Measurements from ENCODE around the gene SERP1. TPM values are rescaled to one million over a fixed set of nuclear protein-coding genes. Genes with fewer than 3 reads are reported as not detected.

SERP1 gene
- total RNA-seq, 1 donor from 2014 or later, result 120 TPM

DNA sequence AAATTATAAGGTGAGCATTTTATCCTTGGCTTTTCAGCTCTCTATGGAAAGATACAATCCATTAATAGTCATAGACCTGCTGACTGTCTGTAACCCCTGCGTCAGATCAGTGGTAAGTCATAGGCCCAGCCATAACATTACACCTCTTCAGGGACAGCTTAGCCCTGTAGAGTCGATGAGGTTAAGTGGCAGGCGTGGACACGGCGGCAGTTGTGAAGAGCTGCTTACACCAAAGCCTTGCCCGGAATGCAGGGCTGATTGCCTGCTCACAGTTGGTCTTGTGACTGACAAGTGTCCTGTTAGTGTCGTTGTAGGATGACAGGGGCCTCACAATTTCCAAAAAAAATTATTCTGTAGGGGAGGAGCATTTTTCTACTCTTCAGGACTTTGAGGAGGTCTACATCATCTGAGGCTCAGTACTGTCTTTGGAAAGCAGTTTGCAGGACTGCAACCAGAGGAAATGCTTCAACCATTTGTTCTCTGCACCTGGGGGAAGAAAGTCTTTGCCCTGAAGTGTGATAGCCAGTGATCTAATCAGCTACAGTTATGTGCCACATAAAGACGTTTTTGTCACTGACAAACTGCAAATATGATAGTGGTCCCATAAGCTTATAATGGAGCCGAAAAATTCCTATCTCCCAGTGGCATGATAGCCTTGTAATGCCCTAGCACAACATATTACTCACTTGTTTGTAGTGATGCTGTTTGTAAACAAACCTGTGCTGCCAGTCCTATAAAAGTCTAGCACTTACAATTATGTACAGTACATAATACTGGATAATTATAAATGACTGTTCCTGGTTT, 41.9 kb upstream of the SERP1 start:
- Histone ChIP-seq H3K4me1 (no peaks in the 10 kb centered on the region), H3K36me3 (peaks cover 10% of the 10 kb centered on the region), H3K9me3 (ENCODE audit: low read depth) (no peaks in the 10 kb centered on the region), H4K20me1 (ENCODE audit: low read depth) (peaks cover 13% of the 10 kb centered on the region), H3F3A (ENCODE audit: low read depth) (no peaks in the 10 kb centered on the region), H3K9ac (no peak overlapping the region), H3K79me2 (ENCODE audit: low read depth) (peaks cover 21% of the 10 kb centered on the region), H3K4me3 (no peak overlapping the region), H3K27ac (no peak overlapping the region), H3K27me3 (no peaks in the 10 kb centered on the region), H2AFZ (replicated peaks) (no peak overlapping the region), H3K4me2 (no peak overlapping the region)
- Mint-ChIP-seq H3K27me3 (ENCODE audit: insufficient read depth, low read depth) (peaks cover 3% of the 10 kb centered on the region), H3K36me3 (peaks cover 18% of the 10 kb centered on the region), H3K4me1 (no peaks in the 10 kb centered on the region), H3K27ac (no peak overlapping the region), H3K9me3 (no peaks in the 10 kb centered on the region), H3K4me3 (no peak overlapping the region)
- no peak for TF ChIP-seq EZH2 (IDR thresholded peaks at IDR 0.05)
- no peak for TF ChIP-seq CTCF (IDR thresholded peaks at IDR 0.05)
- no peak for TF ChIP-seq EZH2phosphoT487 (IDR thresholded peaks at IDR 0.05)
- no peak for DNase-seq (ENCODE audit: low spot score)

DNA sequence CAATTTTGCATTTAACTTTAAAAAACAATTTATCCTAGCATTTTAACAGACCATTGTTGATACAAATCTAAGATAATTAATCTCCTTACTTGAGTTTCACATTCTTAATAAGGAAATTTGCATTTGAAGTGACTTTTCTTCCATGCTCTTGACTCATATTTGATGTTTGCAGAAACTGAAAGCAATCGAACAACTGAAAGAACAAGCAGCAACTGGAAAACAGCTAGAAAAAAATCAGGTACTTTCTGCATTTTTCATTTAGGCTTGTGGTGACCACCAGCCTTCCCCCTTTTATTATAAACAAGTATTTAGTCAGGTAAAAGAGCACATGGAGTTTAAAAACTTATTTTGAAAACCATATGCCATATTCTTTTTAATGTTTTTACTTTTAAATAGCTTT, 36.7 kb upstream of the SERP1 start:
- no peaks in the 10 kb centered on the region for H3K9me3 ChIP-seq (ENCODE audit: low read depth)
- no peaks in the 10 kb centered on the region for H3K27me3 Mint-ChIP-seq (ENCODE audit: insufficient read depth, low read depth)
- H3F3A ChIP-seq (ENCODE audit: low read depth), result no peaks in the 10 kb centered on the region
- peaks cover 16% of the 10 kb centered on the region for H3K36me3 Mint-ChIP-seq
- no peak overlapping the region for H3K27ac Mint-ChIP-seq
- H3K4me3 Mint-ChIP-seq, result no peak overlapping the region
- no peaks in the 10 kb centered on the region for H3K9me3 Mint-ChIP-seq
- no peak overlapping the region for H3K4me3 ChIP-seq
- H3K36me3 ChIP-seq, result peaks cover 21% of the 10 kb centered on the region
- no peaks in the 10 kb centered on the region for H3K79me2 ChIP-seq (ENCODE audit: low read depth)
- no peak overlapping the region for H3K9ac ChIP-seq
- TF ChIP-seq EZH2 (IDR thresholded peaks at IDR 0.05) (no peak), CTCF (IDR thresholded peaks at IDR 0.05) (no peak), EZH2phosphoT487 (IDR thresholded peaks at IDR 0.05) (no peak)
- H3K4me2 ChIP-seq, result no peak overlapping the region
- no peak overlapping the region for H2AFZ ChIP-seq (replicated peaks)
- H3K4me1 Mint-ChIP-seq, result no peaks in the 10 kb centered on the region
- no peaks in the 10 kb centered on the region for H3K4me1 ChIP-seq
- H4K20me1 ChIP-seq (ENCODE audit: low read depth), result no peaks in the 10 kb centered on the region
- no peak overlapping the region for H3K27ac ChIP-seq
- DNase-seq (ENCODE audit: low spot score), result no peak
- no peaks in the 10 kb centered on the region for H3K27me3 ChIP-seq

DNA sequence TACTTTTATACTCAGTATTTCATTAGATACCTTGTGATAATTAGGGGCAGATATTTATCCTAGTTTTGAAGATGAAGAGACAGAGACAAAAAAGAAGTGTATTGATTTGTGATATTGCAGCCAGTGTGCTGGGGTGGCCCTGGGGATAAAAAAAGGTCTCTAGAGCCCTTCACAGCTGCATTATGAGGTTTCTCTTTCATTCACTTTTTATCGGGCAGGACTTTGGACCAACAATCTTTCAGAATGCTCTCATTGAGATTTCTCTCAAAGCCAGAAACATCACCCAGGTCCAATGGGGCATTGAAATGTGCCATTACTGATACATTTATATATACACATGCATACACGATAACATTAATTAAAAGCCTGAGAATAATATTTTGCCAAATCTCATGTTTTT, 36.3 kb upstream of the SERP1 start:
- Mint-ChIP-seq H3K4me1 (no peaks in the 10 kb centered on the region), H3K27me3 (ENCODE audit: insufficient read depth, low read depth) (no peaks in the 10 kb centered on the region), H3K9me3 (no peaks in the 10 kb centered on the region), H3K36me3 (peaks cover 16% of the 10 kb centered on the region), H3K4me3 (no peak overlapping the region), H3K27ac (no peak overlapping the region)
- Histone ChIP-seq H3K27me3 (no peaks in the 10 kb centered on the region), H3K4me3 (no peak overlapping the region), H3K36me3 (peaks cover 21% of the 10 kb centered on the region), H3K27ac (no peak overlapping the region), H3K4me2 (no peak overlapping the region), H3K9me3 (ENCODE audit: low read depth) (no peaks in the 10 kb centered on the region), H3K79me2 (ENCODE audit: low read depth) (no peaks in the 10 kb centered on the region), H3K4me1 (no peaks in the 10 kb centered on the region), H2AFZ (replicated peaks) (no peak overlapping the region), H4K20me1 (ENCODE audit: low read depth) (peaks cover 4% of the 10 kb centered on the region), H3F3A (ENCODE audit: low read depth) (peaks cover 3% of the 10 kb centered on the region), H3K9ac (no peak overlapping the region)
- TF ChIP-seq EZH2 (IDR thresholded peaks at IDR 0.05), result no peak
- TF ChIP-seq CTCF (IDR thresholded peaks at IDR 0.05), result no peak
- TF ChIP-seq EZH2phosphoT487 (IDR thresholded peaks at IDR 0.05), result no peak
- DNase-seq (ENCODE audit: low spot score), result no peak
